Measurements from ENCODE around the gene TMEM135. TPM values are rescaled to one million over a fixed set of nuclear protein-coding genes. Genes with fewer than 3 reads are reported as not detected.

The TMEM135 gene
- total RNA-seq, 1 donor from 2014 or later, result 36.0 TPM

GRCh38 chr11:87082590-87082989, 44.9 kb downstream of the TMEM135 start:
- no peak for TF ChIP-seq CTCF (IDR thresholded peaks at IDR 0.05; ENCODE audit: unreplicated experiment)
- H3K4me3 Mint-ChIP-seq, result no peak overlapping the region
- H3K4me1 Mint-ChIP-seq, result peaks cover 3% of the 10 kb centered on the region
- H3K27ac Mint-ChIP-seq, result no peak overlapping the region
- DNase-seq (ENCODE audit: low spot score in 2 of 2, unreplicated experiment in 2 of 2), result no peak
- no peaks in the 10 kb centered on the region for H3K27me3 Mint-ChIP-seq (ENCODE audit: low read depth)
- H3K9me3 Mint-ChIP-seq, result peaks cover 20% of the 10 kb centered on the region
- peaks cover 39% of the 10 kb centered on the region for H3K36me3 Mint-ChIP-seq

GRCh38 chr11:87083029-87083428, 45.3 kb downstream of the TMEM135 start:
- Mint-ChIP-seq H3K27ac (no peak overlapping the region), H3K36me3 (peaks cover 36% of the 10 kb centered on the region), H3K4me3 (no peak overlapping the region), H3K4me1 (peaks cover 3% of the 10 kb centered on the region), H3K9me3 (peaks cover 19% of the 10 kb centered on the region), H3K27me3 (ENCODE audit: low read depth) (no peaks in the 10 kb centered on the region)
- TF ChIP-seq CTCF (IDR thresholded peaks at IDR 0.05; ENCODE audit: unreplicated experiment), result no peak
- DNase-seq (ENCODE audit: low spot score in 2 of 2, unreplicated experiment in 2 of 2), result no peak

- Mint-ChIP-seq H3K27ac (no peak overlapping the region), H3K4me3 (no peak overlapping the region), H3K4me1 (no peaks in the 10 kb centered on the region)
These were observed 54.4 kb downstream of the TMEM135 start for GRCh38 chr11:87092159-87092558.

GRCh38 chr11:87092567-87092966, 54.8 kb downstream of the TMEM135 start:
- DNase-seq (ENCODE audit: low spot score in 2 of 2, unreplicated experiment in 2 of 2), result no peak
- Mint-ChIP-seq H3K36me3 (peaks cover 50% of the 10 kb centered on the region), H3K9me3 (peaks cover 23% of the 10 kb centered on the region), H3K4me3 (no peak overlapping the region), H3K4me1 (peaks cover under 1% of the 10 kb centered on the region), H3K27ac (no peak overlapping the region), H3K27me3 (ENCODE audit: low read depth) (no peaks in the 10 kb centered on the region)
- no peak for TF ChIP-seq CTCF (IDR thresholded peaks at IDR 0.05; ENCODE audit: unreplicated experiment)

More at GRCh38 chr11:87092159-87092558, 54.4 kb downstream of the TMEM135 start:
- no peak for DNase-seq (ENCODE audit: low spot score in 2 of 2, unreplicated experiment in 2 of 2)
- Mint-ChIP-seq H3K36me3 (peaks cover 52% of the 10 kb centered on the region), H3K9me3 (peaks cover 26% of the 10 kb centered on the region), H3K27me3 (ENCODE audit: low read depth) (no peaks in the 10 kb centered on the region)
- TF ChIP-seq CTCF (IDR thresholded peaks at IDR 0.05; ENCODE audit: unreplicated experiment), result no peak

- Mint-ChIP-seq H3K27ac (peak overlapping the region; percentile 66), H3K36me3 (peaks cover 31% of the 10 kb centered on the region), H3K27me3 (ENCODE audit: low read depth) (no peaks in the 10 kb centered on the region), H3K4me1 (peaks cover 4% of the 10 kb centered on the region), H3K9me3 (peaks cover 5% of the 10 kb centered on the region), H3K4me3 (no peak overlapping the region)
- DNase-seq (ENCODE audit: low spot score in 2 of 2, unreplicated experiment in 2 of 2), result no peak
- TF ChIP-seq CTCF (IDR thresholded peaks at IDR 0.05; ENCODE audit: unreplicated experiment), result peak; percentile 34
These were observed 59.8 kb downstream of the TMEM135 start for GRCh38 chr11:87097582-87097981.

Data from mesothelial cell of epicardium (in vitro differentiated cells).